Ectodermal cell (in vitro differentiated cells): ENCODE data around the gene PARP15.

Experiments
- H3K27ac ChIP-seq: 2 replicates; pipeline ENCODE4 v1.7.0; 2013; ENCODE audit warnings: mild to moderate bottlenecking, low read depth, low read length; ENCODE audit not compliant: insufficient read depth, poor library complexity, severe bottlenecking
- H3K27me3 ChIP-seq: 2 replicates; pipeline ENCODE4 v1.7.0; 2013; ENCODE audit warnings: mild to moderate bottlenecking, low read length; ENCODE audit not compliant: insufficient read depth, control insufficient read depth, poor library complexity, severe bottlenecking
- H3K36me3 ChIP-seq: one replicate; pipeline ENCODE4 v1.7.0; 2013; ENCODE audit warnings: low read length; ENCODE audit not compliant: control insufficient read depth, insufficient read depth
- H3K4me1 ChIP-seq: one replicate; pipeline ENCODE4 v1.7.0; 2013; ENCODE audit warnings: low read length; ENCODE audit not compliant: control insufficient read depth, insufficient read depth
- H3K4me3 ChIP-seq: 2 replicates; pipeline ENCODE4 v1.7.0; 2013; ENCODE audit warnings: low read depth, low read length, control low read depth; ENCODE audit not compliant: insufficient read depth
- H3K9me3 ChIP-seq: 2 replicates; pipeline ENCODE4 v1.7.0; 2013; ENCODE audit warnings: mild to moderate bottlenecking, low read length, moderate library complexity; ENCODE audit not compliant: control insufficient read depth
- WGBS, 2 experiments: methylation state at CpG; one replicate each; pipeline ENCODE4 v1.1.7; 2013; ENCODE audit warnings: missing lambda C conversion rate in 2 of 2; 5-methylcytosine and 5-hydroxymethylcytosine counted together

PARP15 gene

DNA sequence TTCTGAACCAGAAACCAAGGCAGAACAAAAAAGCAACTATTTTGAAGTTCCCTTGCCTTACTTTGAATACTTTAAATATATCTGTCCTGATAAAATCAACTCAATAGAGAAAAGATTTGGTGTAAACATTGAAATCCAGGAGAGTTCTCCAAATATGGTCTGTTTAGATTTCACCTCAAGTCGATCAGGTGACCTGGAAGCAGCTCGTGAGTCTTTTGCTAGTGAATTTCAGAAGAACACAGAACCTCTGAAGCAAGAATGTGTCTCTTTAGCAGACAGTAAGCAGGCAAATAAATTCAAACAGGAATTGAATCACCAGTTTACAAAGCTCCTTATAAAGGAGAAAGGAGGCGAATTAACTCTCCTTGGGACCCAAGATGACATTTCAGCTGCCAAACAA is 8.7 kb upstream of the PARP15 start:
- Histone ChIP-seq H3K4me1 (peaks cover 2% of the 10 kb centered on the region), H3K27me3 (peaks cover 14% of the 10 kb centered on the region), H3K27ac (no peak overlapping the region), H3K9me3 (no peaks in the 10 kb centered on the region), H3K4me3 (no peak overlapping the region), H3K36me3 (no peaks in the 10 kb centered on the region)
- 84 to 89% methylated on average over 3 of the region's 3 CpGs for WGBS, 2 experiments

- no peak overlapping the region for H3K27ac ChIP-seq
- no peaks in the 10 kb centered on the region for H3K4me1 ChIP-seq
- no peak overlapping the region for H3K4me3 ChIP-seq
- peaks cover 13% of the 10 kb centered on the region for H3K27me3 ChIP-seq
- H3K9me3 ChIP-seq: no peaks in the 10 kb centered on the region
- WGBS, 2 experiments: 50 to 54% methylated on average over 3 of the region's 3 CpGs
- no peaks in the 10 kb centered on the region for H3K36me3 ChIP-seq
Measured at GRCh38 chr3:122572940-122573412, 4.5 kb upstream of the PARP15 start.

DNA sequence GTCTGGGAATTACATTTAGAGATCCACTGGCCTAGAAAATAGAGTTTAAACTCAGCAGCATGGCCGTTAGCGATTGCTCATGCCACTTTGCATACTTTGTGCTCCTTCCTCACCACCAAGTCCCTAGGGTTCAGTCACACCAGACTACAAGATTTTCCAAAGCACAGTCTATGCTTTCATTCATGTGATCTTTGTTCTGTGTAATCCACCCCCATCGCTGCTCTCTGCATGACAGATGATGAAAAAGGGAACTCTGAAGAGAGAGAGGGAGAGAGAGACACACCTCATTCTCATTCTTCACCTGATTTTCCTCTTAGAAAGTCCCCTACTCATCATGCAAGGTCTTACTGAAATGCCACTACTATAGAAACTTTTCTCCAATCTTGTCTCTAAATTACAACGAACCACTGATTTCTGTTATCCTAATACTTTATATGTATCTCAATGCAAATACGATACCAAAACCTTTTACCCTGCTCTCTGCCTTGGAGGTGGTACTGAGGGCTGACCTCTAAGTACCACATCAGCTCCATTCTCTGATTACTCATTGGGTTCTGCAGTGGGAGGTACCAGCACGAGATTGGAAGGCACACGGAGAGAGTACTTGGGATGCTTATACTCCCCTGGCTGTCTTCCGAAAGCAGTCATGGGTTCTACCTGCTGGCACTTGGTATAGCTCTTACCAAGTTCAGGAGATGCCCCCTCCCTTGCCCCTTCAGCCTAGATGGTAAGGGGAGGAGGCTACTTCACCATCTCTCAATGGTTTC is 1.1 kb upstream of the PARP15 start:
- Histone ChIP-seq H3K4me3 (no peak overlapping the region), H3K36me3 (no peaks in the 10 kb centered on the region), H3K27me3 (peaks cover 16% of the 10 kb centered on the region), H3K4me1 (no peaks in the 10 kb centered on the region), H3K9me3 (no peaks in the 10 kb centered on the region), H3K27ac (no peak overlapping the region)
- 77 to 80% methylated on average over 8 of the region's 8 CpGs for WGBS, 2 experiments

DNA sequence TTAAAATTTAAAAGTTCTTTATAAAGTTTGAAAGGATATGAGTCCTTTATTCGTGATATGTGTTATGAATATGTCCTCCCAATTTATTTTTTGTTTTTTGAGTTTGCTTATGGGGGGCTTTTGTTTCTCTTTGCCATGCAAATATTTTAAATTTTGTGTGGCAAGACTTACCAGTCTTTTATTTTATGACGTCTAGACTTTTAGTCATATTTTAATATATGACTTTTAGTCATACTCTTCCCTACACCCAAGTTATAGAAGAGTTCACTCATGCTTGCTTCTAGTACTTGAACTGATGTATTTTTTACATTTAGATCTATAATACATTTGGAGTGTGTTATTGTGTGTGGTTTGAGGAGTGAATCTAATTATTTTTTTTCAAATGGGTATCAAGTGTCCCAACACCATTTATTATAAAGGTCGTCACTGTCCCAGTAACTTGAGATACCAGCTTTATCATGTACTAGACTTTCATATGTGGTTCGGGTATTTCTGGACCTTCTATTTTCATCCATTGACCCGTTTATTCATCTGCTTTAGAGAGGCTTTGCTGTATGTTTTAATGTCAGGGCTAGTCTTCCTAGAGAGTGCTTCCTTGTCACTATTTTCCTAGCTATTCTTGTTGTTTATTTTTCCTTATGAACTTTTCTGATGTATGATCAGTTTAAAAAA is 755 bp downstream of the PARP15 start:
- H3K4me3 ChIP-seq: no peak overlapping the region
- no peaks in the 10 kb centered on the region for H3K36me3 ChIP-seq
- no peaks in the 10 kb centered on the region for H3K4me1 ChIP-seq
- peaks cover 3% of the 10 kb centered on the region for H3K9me3 ChIP-seq
- 88 to 94% methylated on average over 4 of the region's 5 CpGs for WGBS, 2 experiments
- peaks cover 16% of the 10 kb centered on the region for H3K27me3 ChIP-seq
- H3K27ac ChIP-seq: no peak overlapping the region

DNA sequence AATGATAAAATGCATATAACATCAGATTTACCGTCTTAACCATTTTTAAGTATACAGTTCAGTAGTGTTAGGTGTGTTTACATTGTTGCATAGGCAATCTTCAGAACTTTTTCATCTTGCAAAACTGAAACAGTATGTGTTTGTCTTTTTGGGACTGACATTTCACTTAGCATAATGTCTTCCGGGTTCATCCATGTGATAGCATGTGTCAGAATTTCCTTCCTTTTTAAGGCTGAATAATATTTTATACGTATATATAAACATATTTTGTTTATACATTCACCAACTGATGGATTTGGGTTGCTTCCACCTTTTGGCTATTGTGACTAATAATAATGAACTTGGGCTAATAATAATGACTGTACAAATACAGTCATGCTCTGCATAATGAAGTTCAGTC is 3.0 kb downstream of the PARP15 start:
- Histone ChIP-seq H3K27ac (no peak overlapping the region), H3K9me3 (peaks cover 3% of the 10 kb centered on the region), H3K4me3 (no peak overlapping the region), H3K4me1 (no peaks in the 10 kb centered on the region), H3K36me3 (no peaks in the 10 kb centered on the region), H3K27me3 (peaks cover 16% of the 10 kb centered on the region)
- 72 to 80% methylated on average over 1 to 2 of the region's 3 CpGs for WGBS, 2 experiments

GRCh38 chr3:122581622-122582021 is 4.2 kb downstream of the PARP15 start:
- 92 to 100% methylated on average over 2 of the region's 2 CpGs for WGBS, 2 experiments

GRCh38 chr3:122582390-122582789 is 4.9 kb downstream of the PARP15 start:
- Histone ChIP-seq H3K4me1 (no peaks in the 10 kb centered on the region), H3K36me3 (no peaks in the 10 kb centered on the region), H3K27ac (no peak overlapping the region), H3K9me3 (peaks cover 3% of the 10 kb centered on the region), H3K4me3 (no peak overlapping the region), H3K27me3 (peaks cover 8% of the 10 kb centered on the region)
- WGBS, 2 experiments: 100% methylated on average over 1 of the region's 1 CpG; no CpG with 5 or more reads in 1 of the 2 experiments

More at GRCh38 chr3:122581622-122582021, 4.2 kb downstream of the PARP15 start:
- Histone ChIP-seq H3K36me3 (no peaks in the 10 kb centered on the region), H3K4me3 (no peak overlapping the region), H3K4me1 (no peaks in the 10 kb centered on the region), H3K27me3 (peaks cover 13% of the 10 kb centered on the region), H3K9me3 (peaks cover 3% of the 10 kb centered on the region), H3K27ac (no peak overlapping the region)

GRCh38 chr3:122586098-122586497 is 8.6 kb downstream of the PARP15 start:
- H3K9me3 ChIP-seq: peaks cover 3% of the 10 kb centered on the region
- H3K36me3 ChIP-seq: no peaks in the 10 kb centered on the region
- WGBS, 2 experiments: 71 to 85% methylated on average over 1 of the region's 1 CpG
- no peak overlapping the region for H3K4me3 ChIP-seq
- H3K27me3 ChIP-seq: no peaks in the 10 kb centered on the region
- H3K4me1 ChIP-seq: no peaks in the 10 kb centered on the region
- H3K27ac ChIP-seq: no peak overlapping the region

GRCh38 chr3:122586773-122587485 is 9.5 kb downstream of the PARP15 start:
- Histone ChIP-seq H3K27me3 (no peaks in the 10 kb centered on the region), H3K27ac (no peak overlapping the region), H3K36me3 (no peaks in the 10 kb centered on the region), H3K4me1 (no peaks in the 10 kb centered on the region), H3K4me3 (no peak overlapping the region), H3K9me3 (peaks cover 3% of the 10 kb centered on the region)

GRCh38 chr3:122587572-122587971 is 10.1 kb downstream of the PARP15 start:
- H3K27ac ChIP-seq: no peak overlapping the region
- WGBS, 2 experiments: 24 to 50% methylated on average over 1 to 2 of the region's 2 CpGs
- H3K9me3 ChIP-seq: no peaks in the 10 kb centered on the region
- no peaks in the 10 kb centered on the region for H3K36me3 ChIP-seq
- H3K4me3 ChIP-seq: no peak overlapping the region
- no peaks in the 10 kb centered on the region for H3K4me1 ChIP-seq
- no peaks in the 10 kb centered on the region for H3K27me3 ChIP-seq
